Breast epithelium (tissue), 3 donors: Measurements from ENCODE around the gene ABCC10.
"Not testable (repeated sequence)": the region's sequence is repeated elsewhere in the genome, so short reads cannot be mapped to it uniquely, and the experiment has no call there.

Source experiments
- POLR2A ChIP-seq: fragments of 450-650 bp; IDR thresholded peaks from one replicate; pipeline ENCODE4 v1.6.1; 2016; ENCODE audit warnings: antibody characterized with exemption, mild to moderate bottlenecking, moderate library complexity
- POLR2AphosphoS5 ChIP-seq, 3 donors: sonication (generic); formaldehyde crosslinking; IDR thresholded peaks; one replicate each; pipeline ENCODE4 v1.6.1; 2017; ENCODE audit warnings: antibody characterized with exemption in 3 of 3
- TF ChIP-seq, protein P1 (sequence below), 3 donors: fragments of 450-650 bp; IDR thresholded peaks; one replicate each; pipeline ENCODE4 v1.5.1; 2016 to 2017; ENCODE audit warnings: antibody characterized with exemption in 3 of 3, mild to moderate bottlenecking in 3 of 3, moderate library complexity in 3 of 3

DNA sequence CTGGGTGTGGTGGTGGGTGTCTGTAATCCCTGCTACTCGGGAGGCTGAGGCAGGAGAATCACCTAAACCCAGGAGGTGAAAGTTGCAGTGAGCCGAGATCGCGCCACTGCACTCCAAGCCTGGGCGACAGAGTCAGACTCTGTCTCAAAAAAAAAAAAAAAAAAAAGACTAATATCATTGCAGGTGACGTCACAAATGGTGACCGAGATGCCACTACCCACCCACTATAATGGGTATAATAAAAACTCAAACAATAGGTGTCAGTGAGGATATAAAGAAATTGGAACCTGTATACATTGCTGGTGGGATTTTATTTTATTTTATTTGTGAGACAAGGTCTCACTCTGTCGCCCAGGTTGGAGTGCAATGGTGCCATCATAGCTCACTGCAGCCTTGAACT, 12.1 kb upstream of the ABCC10 start:
- TF ChIP-seq POLR2A; POLR2AphosphoS5 (IDR thresholded peaks at IDR 0.05): not testable (repeated sequence)
- TF ChIP-seq, protein P1, sequence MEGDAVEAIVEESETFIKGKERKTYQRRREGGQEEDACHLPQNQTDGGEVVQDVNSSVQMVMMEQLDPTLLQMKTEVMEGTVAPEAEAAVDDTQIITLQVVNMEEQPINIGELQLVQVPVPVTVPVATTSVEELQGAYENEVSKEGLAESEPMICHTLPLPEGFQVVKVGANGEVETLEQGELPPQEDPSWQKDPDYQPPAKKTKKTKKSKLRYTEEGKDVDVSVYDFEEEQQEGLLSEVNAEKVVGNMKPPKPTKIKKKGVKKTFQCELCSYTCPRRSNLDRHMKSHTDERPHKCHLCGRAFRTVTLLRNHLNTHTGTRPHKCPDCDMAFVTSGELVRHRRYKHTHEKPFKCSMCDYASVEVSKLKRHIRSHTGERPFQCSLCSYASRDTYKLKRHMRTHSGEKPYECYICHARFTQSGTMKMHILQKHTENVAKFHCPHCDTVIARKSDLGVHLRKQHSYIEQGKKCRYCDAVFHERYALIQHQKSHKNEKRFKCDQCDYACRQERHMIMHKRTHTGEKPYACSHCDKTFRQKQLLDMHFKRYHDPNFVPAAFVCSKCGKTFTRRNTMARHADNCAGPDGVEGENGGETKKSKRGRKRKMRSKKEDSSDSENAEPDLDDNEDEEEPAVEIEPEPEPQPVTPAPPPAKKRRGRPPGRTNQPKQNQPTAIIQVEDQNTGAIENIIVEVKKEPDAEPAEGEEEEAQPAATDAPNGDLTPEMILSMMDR (IDR thresholded peaks at IDR 0.05) = not testable (repeated sequence)
